Body of pancreas (tissue), 4 donors: ENCODE measurements around the gene ARFIP1. TPM values are rescaled to one million over a fixed set of nuclear protein-coding genes. Genes with fewer than 3 reads are reported as not detected.
"Not testable (repeated sequence)": the region's sequence is repeated elsewhere in the genome, so short reads cannot be mapped to it uniquely, and the experiment has no call there.

Experiments used
- ATAC-seq: fragments of 150-250 bp; one replicate; pipeline ENCODE4 v1.9.1; 2016
- DNase-seq, 4 donors: peaks; one replicate each; pipeline ENCODE4 v3.0.0-alpha.2; 2019
- H3K27ac ChIP-seq, 4 donors: fragments of 200-600 bp; sonication (generic); 1 replicate in 3 of 4; 2 replicates in 1 of 4; pipeline versions ENCODE4 v1.5.1 to v1.6.1; 2016 to 2019; ENCODE audit warnings: mild to moderate bottlenecking in 1 of 4, mixed read lengths in 1 of 4, moderate library complexity in 1 of 4
- H3K27me3 ChIP-seq, 2 donors: fragments of 200-600 bp; sonication (generic); one replicate each; pipeline ENCODE4 v1.6.0; 2016; ENCODE audit warnings: mild to moderate bottlenecking in 1 of 2
- H3K36me3 ChIP-seq, 2 donors: fragments of 200-600 bp; sonication (generic); replicated peaks in 1 of 2; 2 replicates each; pipeline ENCODE4 v1.5.1; 2016; ENCODE audit warnings: low read depth in 2 of 2; ENCODE audit not compliant: insufficient read depth in 1 of 2
- H3K4me1 ChIP-seq: fragments of 200-600 bp; sonication (generic); one replicate; pipeline ENCODE4 v1.6.0; 2016
- H3K4me3 ChIP-seq, 2 donors: fragments of 200-600 bp; sonication (generic); 1 replicate in 1 of 2; 2 replicates in 1 of 2; pipeline ENCODE4 v1.5.1; 2016 to 2019
- H3K9me3 ChIP-seq, 3 donors: fragments of 200-600 bp; sonication (generic); 1 replicate in 2 of 3; 2 replicates in 1 of 3; pipeline ENCODE4 v1.5.1; 2016
- CTCF ChIP-seq, 7 experiments: fragments of 450-650 bp in 4 of 7; fragments of 200-600 bp in 3 of 7; sonication (generic) in 3 of 7; IDR thresholded peaks; one replicate each; pipeline ENCODE4 v1.5.1; 2016 to 2019; ENCODE audit warnings: antibody characterized with exemption in 7 of 7
- POLR2A ChIP-seq, 3 donors: fragments of 450-650 bp; IDR thresholded peaks; one replicate each; pipeline ENCODE4 v1.6.1; 2016; ENCODE audit warnings: antibody characterized with exemption in 3 of 3, mild to moderate bottlenecking in 2 of 3
- WGBS, 2 donors: methylation state at CpG; one replicate each; pipeline ENCODE4 v1.1.5; 2017; 5-methylcytosine and 5-hydroxymethylcytosine counted together
- intact Hi-C: fragments of 100-400 bp; cut with DNase I; formaldehyde crosslinking; loops from one replicate; pipeline ENCODE4 v1.15.1; 2023
- total RNA-seq, 2 donors: library from RNA; depleted of rRNA; stranded (reverse); fragments of >200 nt; gene quantifications; one replicate each; pipeline ENCODE4 v1.1.0, GENCODE V29; 2016

The ARFIP1 gene
- total RNA-seq, 2 donors from 2014 or later: 13.8 to 17.4 TPM

DNA sequence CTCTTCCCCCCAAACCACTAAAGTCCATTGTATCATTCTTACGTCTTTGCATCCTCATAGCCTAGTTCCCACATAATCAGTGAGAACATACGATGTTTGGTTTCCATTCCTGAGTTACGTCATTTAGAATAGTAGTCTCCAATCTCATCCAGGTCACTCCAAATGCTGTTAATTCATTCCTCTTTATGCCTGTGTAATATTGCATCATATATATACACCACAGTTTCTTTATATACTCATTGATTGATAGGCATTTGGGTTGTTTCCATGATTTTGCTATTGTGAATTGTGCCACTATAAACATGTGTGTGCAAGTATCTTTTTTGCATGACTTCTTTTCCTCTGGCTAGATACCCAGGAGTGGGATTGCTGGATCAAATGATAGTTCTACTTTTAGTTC, 57.2 kb downstream of the ARFIP1 start:
- no peak for DNase-seq
- no peaks in the 10 kb centered on the region for H3K36me3 ChIP-seq
- no peak for TF ChIP-seq CTCF (IDR thresholded peaks at IDR 0.05)
- no peak for TF ChIP-seq POLR2A (IDR thresholded peaks at IDR 0.05)
- no peak overlapping the region for H3K4me3 ChIP-seq
- no peaks in the 10 kb centered on the region for H3K27me3 ChIP-seq
- WGBS, 2 donors: 89 to 94% methylated on average over 3 of the region's 3 CpGs
- no peaks in the 10 kb centered on the region for H3K9me3 ChIP-seq
- no peaks in the 10 kb centered on the region for H3K4me1 ChIP-seq
- H3K27ac ChIP-seq: no peak overlapping the region
- no peak for ATAC-seq
- intact Hi-C loops: no loop called here

DNA sequence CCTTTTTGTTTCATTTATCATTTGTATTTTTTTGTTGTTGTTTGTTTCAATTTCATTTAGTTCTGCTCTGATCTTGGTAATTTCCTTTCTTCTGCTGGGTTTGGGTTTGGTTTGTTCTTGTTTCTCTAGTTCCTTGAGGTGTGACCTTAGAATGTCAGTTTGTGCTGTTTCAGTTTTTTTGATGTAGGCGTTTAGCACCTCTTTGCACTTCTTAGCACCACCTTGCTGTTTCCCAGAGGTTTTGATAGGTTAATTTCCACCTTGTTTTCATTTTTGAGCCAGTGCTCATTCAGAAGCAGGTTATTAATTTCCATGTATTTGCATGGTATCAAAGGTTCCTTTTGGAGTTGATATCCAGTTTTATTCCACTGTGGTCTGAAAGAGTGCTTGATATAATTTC, 60.0 kb downstream of the ARFIP1 start:
- H3K9me3 ChIP-seq, intact Hi-C loops, H3K4me3 ChIP-seq, H3K36me3 ChIP-seq, H3K27me3 ChIP-seq, ATAC-seq, H3K4me1 ChIP-seq, DNase-seq, H3K27ac ChIP-seq: not testable (repeated sequence)
- 50 to 54% methylated on average over 1 of the region's 1 CpG for WGBS, 2 donors

DNA sequence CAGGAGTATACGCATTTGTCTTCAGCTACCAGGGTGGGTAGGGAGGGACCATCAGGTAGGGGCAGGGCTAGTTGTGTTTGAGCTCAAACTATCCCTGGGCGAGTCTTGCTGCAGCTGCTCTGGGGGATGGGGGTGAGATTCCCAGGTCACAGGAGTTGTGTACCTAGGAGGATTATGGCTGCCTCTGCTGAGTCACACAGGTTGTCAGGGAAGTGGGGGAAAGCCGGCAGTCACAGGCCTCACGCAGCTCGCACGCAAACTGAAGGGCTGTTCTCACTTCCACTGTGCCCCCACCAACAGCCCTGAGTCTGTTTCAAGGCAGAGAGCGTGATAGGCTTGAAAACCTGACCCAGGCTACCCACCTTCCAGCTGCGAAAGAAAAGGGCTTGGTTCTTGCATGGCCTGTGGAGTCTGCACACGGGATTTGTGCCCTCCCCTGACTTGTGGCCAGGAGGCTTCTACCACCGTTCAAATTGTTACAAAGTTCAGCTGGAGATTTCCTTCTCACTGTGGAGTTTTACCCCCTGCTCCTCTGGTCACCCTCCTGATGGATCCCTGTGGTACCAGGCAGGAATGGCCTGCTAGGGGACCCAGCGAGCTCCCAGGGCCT, 63.8 kb downstream of the ARFIP1 start:
- Histone ChIP-seq H3K4me3 (no peak overlapping the region), H3K9me3 (no peaks in the 10 kb centered on the region), H3K36me3 (no peaks in the 10 kb centered on the region), H3K4me1 (no peaks in the 10 kb centered on the region), H3K27me3 (no peaks in the 10 kb centered on the region), H3K27ac (no peak overlapping the region)
- TF ChIP-seq CTCF (IDR thresholded peaks at IDR 0.05) (no peak), POLR2A (IDR thresholded peaks at IDR 0.05) (no peak)
- intact Hi-C loops: no loop called here
- DNase-seq (no peak), ATAC-seq (no peak)
- WGBS, 2 donors: 81 to 85% methylated on average over 5 to 11 of the region's 11 CpGs

DNA sequence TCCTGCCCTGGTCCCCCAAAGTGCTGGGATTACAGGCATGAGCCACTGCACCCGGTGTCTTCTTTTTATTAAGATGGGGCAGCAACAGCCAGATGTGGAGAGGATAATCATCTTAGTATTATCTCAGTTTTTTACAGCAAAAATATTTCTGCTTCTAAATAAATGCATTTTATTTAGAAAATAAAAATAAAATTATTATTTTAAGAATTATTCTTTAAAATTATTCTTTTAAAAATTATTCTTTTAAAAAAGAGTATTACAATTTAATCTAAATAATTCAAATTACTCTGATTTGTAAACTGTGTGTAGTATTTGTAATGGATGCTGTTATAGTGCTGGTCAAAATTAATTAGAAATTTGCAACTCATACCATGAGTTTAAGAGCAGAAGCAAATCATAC, 67.6 kb downstream of the ARFIP1 start:
- no peak overlapping the region for H3K4me3 ChIP-seq
- WGBS, 2 donors: 86 to 96% methylated on average over 1 of the region's 1 CpG
- no peaks in the 10 kb centered on the region for H3K4me1 ChIP-seq
- no peak overlapping the region for H3K27ac ChIP-seq
- H3K9me3 ChIP-seq: no peaks in the 10 kb centered on the region
- no peak for DNase-seq
- ATAC-seq: no peak
- H3K27me3 ChIP-seq: no peaks in the 10 kb centered on the region
- intact Hi-C loops: loop anchor here (5.0 kb wide), 2 partner anchors 235 to 280 kb away; no protein-coding TSS in a partner anchor
- no peaks in the 10 kb centered on the region for H3K36me3 ChIP-seq
- TF ChIP-seq CTCF (IDR thresholded peaks at IDR 0.05): no peak
- TF ChIP-seq POLR2A (IDR thresholded peaks at IDR 0.05): no peak

- no peaks in the 10 kb centered on the region for H3K27me3 ChIP-seq
- H3K4me1 ChIP-seq: no peaks in the 10 kb centered on the region
- intact Hi-C loops: loop anchor here (5.0 kb wide), 2 partner anchors 234 to 279 kb away; no protein-coding TSS in a partner anchor
- H3K4me3 ChIP-seq: no peak overlapping the region
- H3K36me3 ChIP-seq: no peaks in the 10 kb centered on the region
- 91 to 97% methylated on average over 3 of the region's 3 CpGs for WGBS, 2 donors
- DNase-seq: no peak
- H3K9me3 ChIP-seq: no peaks in the 10 kb centered on the region
- ATAC-seq: no peak
- H3K27ac ChIP-seq: no peak overlapping the region
- TF ChIP-seq POLR2A (IDR thresholded peaks at IDR 0.05): no peak
- no peak for TF ChIP-seq CTCF (IDR thresholded peaks at IDR 0.05)
Observed at GRCh38 chr4:152848508-152848907, 68.8 kb downstream of the ARFIP1 start.
